ENCODE results near the gene OVOL2. TPM values are rescaled to one million over a fixed set of nuclear protein-coding genes. Genes with fewer than 3 reads are reported as not detected.

The OVOL2 gene
- total and polyA plus RNA-seq, 10 of the 15 experiments (the other 5 are each of a cell fraction or from before 2014, with no cell fraction given), result not detected

DNA sequence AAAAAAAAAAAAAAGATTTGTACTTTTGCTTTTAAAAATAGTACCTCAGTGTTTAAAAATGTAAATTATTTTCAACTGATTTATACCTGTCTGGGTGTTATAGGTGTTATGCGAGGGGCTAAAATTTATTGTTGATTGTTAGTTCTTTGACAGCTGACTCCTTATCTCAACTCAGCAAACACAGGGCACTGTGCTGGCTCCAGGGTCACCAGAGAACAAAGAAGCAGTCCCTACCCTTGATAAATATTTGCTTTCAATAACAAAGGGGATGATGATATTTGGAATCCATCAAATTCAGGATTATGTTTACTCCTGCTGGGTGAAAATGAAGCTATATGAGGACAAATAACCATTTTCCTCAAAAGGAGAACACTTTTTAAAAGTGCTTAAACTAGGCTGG is 45.8 kb upstream of the OVOL2 start:
- Histone ChIP-seq H2AFZ (ENCODE audit: control insufficient read depth, low read depth, low read length) (no peak overlapping the region), H3K27me3 (replicated peaks in 1 of 2; ENCODE audit: control insufficient read depth in 2 of 2, insufficient read depth in 2 of 2, low read length in 1 of 2) (no peaks in the 10 kb centered on the region), H3K4me1 (ENCODE audit: control insufficient read depth, insufficient read depth, low read length) (no peaks in the 10 kb centered on the region), H3K27ac (ENCODE audit: control insufficient read depth, insufficient read depth) (no peak overlapping the region), H3K36me3 (ENCODE audit: control insufficient read depth in 2 of 2, insufficient read depth in 2 of 2, low read length in 1 of 2) (no peaks in the 10 kb centered on the region), H3K4me3 (no peak overlapping the region), H3K4me2 (ENCODE audit: control insufficient read depth, insufficient read depth) (no peak overlapping the region), H3K79me2 (ENCODE audit: control insufficient read depth, insufficient read depth, low read length) (no peaks in the 10 kb centered on the region), H4K20me1 (ENCODE audit: control insufficient read depth, insufficient read depth) (no peaks in the 10 kb centered on the region), H3K9me3 (replicated peaks; ENCODE audit: control insufficient read depth, insufficient read depth, low read length) (no peaks in the 10 kb centered on the region), H3K9ac (ENCODE audit: control insufficient read depth, insufficient read depth, low read length) (no peak overlapping the region)
- ChIA-PET POLR2A (no interaction called here), RAD21 (ENCODE audit: unreplicated experiment) (no interaction called here), CTCF (no interaction called here), SMC1A (ENCODE audit: uncharacterized antibody, unreplicated experiment) (no interaction called here)
- DNase-seq (ENCODE audit: low read depth, low spot score) (no peak), ATAC-seq (no peak), FAIRE-seq (no peak)
- WGBS (ENCODE audit: insufficient coverage, insufficient replicate concordance, low lambda C conversion rate, missing lambda C conversion rate), result 88% methylated on average over 1 of the region's 1 CpG
- no TSS peak for BruUV-seq (replicated peaks)
- intact Hi-C loops (cut with micrococcal nuclease; ENCODE audit: unreplicated experiment) (no loop called here), in situ Hi-C loops (cut with MboI) (no loop called here)
- TF ChIP-seq, protein P1, sequence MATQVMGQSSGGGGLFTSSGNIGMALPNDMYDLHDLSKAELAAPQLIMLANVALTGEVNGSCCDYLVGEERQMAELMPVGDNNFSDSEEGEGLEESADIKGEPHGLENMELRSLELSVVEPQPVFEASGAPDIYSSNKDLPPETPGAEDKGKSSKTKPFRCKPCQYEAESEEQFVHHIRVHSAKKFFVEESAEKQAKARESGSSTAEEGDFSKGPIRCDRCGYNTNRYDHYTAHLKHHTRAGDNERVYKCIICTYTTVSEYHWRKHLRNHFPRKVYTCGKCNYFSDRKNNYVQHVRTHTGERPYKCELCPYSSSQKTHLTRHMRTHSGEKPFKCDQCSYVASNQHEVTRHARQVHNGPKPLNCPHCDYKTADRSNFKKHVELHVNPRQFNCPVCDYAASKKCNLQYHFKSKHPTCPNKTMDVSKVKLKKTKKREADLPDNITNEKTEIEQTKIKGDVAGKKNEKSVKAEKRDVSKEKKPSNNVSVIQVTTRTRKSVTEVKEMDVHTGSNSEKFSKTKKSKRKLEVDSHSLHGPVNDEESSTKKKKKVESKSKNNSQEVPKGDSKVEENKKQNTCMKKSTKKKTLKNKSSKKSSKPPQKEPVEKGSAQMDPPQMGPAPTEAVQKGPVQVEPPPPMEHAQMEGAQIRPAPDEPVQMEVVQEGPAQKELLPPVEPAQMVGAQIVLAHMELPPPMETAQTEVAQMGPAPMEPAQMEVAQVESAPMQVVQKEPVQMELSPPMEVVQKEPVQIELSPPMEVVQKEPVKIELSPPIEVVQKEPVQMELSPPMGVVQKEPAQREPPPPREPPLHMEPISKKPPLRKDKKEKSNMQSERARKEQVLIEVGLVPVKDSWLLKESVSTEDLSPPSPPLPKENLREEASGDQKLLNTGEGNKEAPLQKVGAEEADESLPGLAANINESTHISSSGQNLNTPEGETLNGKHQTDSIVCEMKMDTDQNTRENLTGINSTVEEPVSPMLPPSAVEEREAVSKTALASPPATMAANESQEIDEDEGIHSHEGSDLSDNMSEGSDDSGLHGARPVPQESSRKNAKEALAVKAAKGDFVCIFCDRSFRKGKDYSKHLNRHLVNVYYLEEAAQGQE (IDR thresholded peaks at IDR 0.05; ENCODE audit: low read depth, low read length), result no peak
- TF ChIP-seq ZNF274 (IDR thresholded peaks at IDR 0.05; ENCODE audit: insufficient read depth, insufficient read length) (no peak), ATF7 (IDR thresholded peaks at IDR 0.05; ENCODE audit: low read depth) (no peak), RUNX3 (IDR thresholded peaks at IDR 0.05; ENCODE audit: low read length) (no peak), NFXL1 (IDR thresholded peaks at IDR 0.05; ENCODE audit: borderline replicate concordance) (no peak), CBX5 (IDR thresholded peaks at IDR 0.05; ENCODE audit: low read depth) (no peak), SMARCA5 (IDR thresholded peaks at IDR 0.05) (no peak), ZSCAN29 (IDR thresholded peaks at IDR 0.05) (no peak), EGR1 (IDR thresholded peaks at IDR 0.05; ENCODE audit: borderline replicate concordance in 1 of 2, low read depth in 2 of 2, low read length in 2 of 2) (no peak), SUZ12 (IDR thresholded peaks at IDR 0.05; ENCODE audit: unreplicated experiment) (no peak), CBX3 (IDR thresholded peaks at IDR 0.05; ENCODE audit: borderline replicate concordance, low read depth) (no peak), SREBF2 (IDR thresholded peaks at IDR 0.05; ENCODE audit: low read length) (no peak), IRF4 (IDR thresholded peaks at IDR 0.05; ENCODE audit: low read depth, low read length) (no peak), KAT2A (conservative IDR thresholded peaks at IDR 0.05; ENCODE audit: control insufficient read depth, low read depth, low read length) (no peak)
- TF ChIP-seq, protein P2, sequence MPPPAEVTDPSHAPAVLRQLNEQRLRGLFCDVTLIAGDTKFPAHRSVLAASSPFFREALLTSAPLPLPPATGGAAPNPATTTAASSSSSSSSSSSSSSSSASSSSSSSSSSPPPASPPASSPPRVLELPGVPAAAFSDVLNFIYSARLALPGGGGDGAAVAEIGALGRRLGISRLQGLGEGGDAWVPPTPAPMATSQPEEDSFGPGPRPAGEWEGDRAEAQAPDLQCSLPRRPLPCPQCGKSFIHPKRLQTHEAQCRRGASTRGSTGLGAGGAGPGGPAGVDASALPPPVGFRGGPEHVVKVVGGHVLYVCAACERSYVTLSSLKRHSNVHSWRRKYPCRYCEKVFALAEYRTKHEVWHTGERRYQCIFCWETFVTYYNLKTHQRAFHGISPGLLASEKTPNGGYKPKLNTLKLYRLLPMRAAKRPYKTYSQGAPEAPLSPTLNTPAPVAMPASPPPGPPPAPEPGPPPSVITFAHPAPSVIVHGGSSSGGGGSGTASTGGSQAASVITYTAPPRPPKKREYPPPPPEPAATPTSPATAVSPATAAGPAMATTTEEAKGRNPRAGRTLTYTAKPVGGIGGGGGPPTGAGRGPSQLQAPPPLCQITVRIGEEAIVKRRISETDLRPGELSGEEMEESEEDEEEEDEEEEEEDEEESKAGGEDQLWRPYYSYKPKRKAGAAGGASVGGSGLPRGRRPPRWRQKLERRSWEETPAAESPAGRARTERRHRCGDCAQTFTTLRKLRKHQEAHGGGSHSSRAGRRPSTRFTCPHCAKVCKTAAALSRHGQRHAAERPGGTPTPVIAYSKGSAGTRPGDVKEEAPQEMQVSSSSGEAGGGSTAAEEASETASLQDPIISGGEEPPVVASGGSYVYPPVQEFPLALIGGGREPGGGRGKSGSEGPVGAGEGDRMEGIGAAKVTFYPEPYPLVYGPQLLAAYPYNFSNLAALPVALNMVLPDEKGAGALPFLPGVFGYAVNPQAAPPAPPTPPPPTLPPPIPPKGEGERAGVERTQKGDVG (CRISPR knock-in tag; IDR thresholded peaks at IDR 0.05), result no peak
- TF ChIP-seq, protein P3, sequence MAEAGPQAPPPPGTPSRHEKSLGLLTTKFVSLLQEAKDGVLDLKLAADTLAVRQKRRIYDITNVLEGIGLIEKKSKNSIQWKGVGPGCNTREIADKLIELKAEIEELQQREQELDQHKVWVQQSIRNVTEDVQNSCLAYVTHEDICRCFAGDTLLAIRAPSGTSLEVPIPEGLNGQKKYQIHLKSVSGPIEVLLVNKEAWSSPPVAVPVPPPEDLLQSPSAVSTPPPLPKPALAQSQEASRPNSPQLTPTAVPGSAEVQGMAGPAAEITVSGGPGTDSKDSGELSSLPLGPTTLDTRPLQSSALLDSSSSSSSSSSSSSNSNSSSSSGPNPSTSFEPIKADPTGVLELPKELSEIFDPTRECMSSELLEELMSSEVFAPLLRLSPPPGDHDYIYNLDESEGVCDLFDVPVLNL (IDR thresholded peaks at IDR 0.05; ENCODE audit: low read depth, low read length), result no peak
